IMR-90 (cell line): ENCODE results near the gene DUSP9. TPM values are rescaled to one million over a fixed set of nuclear protein-coding genes. Genes with fewer than 3 reads are reported as not detected.

Experiments used
- ATAC-seq: fragments of 200-7000 bp; cut with Tn5 transposase; 2 replicates; pipeline ENCODE4 v1.9.1; 2020; ENCODE audit warnings: low read depth, mild to moderate bottlenecking, moderate library complexity
- BruUV-seq: library from RNA; stranded (reverse); fragments of 400-500 nt; replicated peaks from 2 replicates; lab custom pipeline; 2021; lab: Mats Ljungman, UMichigan
- CTCF ChIA-PET: fragments of 300-600 bp; formaldehyde crosslinking; extraction: SDS; loops from one replicate; lab custom pipeline; 2021; ENCODE audit warnings: antibody characterized with exemption; lab: Yijun Ruan, JAX
- POLR2A ChIA-PET: fragments of 300-600 bp; sonication (Branson Sonifier 250); formaldehyde crosslinking; loops from one replicate; lab custom pipeline; 2022; ENCODE audit warnings: antibody characterized with exemption; ENCODE audit not compliant: unreplicated experiment; lab: Charles Lee
- DNase-seq: peaks from one replicate; pipeline ENCODE4 v3.0.0; 2013
- H2AFZ ChIP-seq: replicated peaks from 2 replicates; pipeline ENCODE3; 2013; ENCODE audit warnings: low read length, mild to moderate bottlenecking; ENCODE audit not compliant: poor library complexity
- H2AK5ac ChIP-seq: 2 replicates; pipeline ENCODE4 v1.6.1; 2013; ENCODE audit warnings: low read depth, low read length, inconsistent platforms
- H2AK9ac ChIP-seq: replicated peaks from 2 replicates; pipeline ENCODE3; 2013; ENCODE audit warnings: mild to moderate bottlenecking, low read depth, low read length, moderate library complexity; ENCODE audit not compliant: poor library complexity
- H2BK120ac ChIP-seq: 2 replicates; pipeline ENCODE4 v1.6.1; 2013; ENCODE audit warnings: low read depth, low read length, inconsistent platforms
- H2BK15ac ChIP-seq: 3 replicates; pipeline ENCODE4 v1.6.1; 2013; ENCODE audit warnings: low read depth, low read length, inconsistent platforms
- H2BK20ac ChIP-seq: 2 replicates; pipeline ENCODE4 v1.6.1; 2013; ENCODE audit warnings: low read depth, mild to moderate bottlenecking, inconsistent platforms, low read length, moderate library complexity
- H2BK5ac ChIP-seq: 2 replicates; pipeline ENCODE4 v1.6.1; 2013; ENCODE audit warnings: mild to moderate bottlenecking, low read depth, low read length, inconsistent platforms; ENCODE audit not compliant: poor library complexity, severe bottlenecking
- H3K14ac ChIP-seq: replicated peaks from 2 replicates; pipeline ENCODE4 v1.6.1; 2013; ENCODE audit warnings: low read depth, low read length, inconsistent platforms
- H3K18ac ChIP-seq: 2 replicates; pipeline ENCODE4 v1.6.1; 2013; ENCODE audit warnings: low read depth, low read length, control low read depth
- H3K23ac ChIP-seq: 2 replicates; pipeline ENCODE4 v1.6.1; 2013; ENCODE audit warnings: low read depth, low read length, inconsistent platforms
- H3K27ac ChIP-seq: 2 replicates; pipeline ENCODE4 v1.5.1; 2013; ENCODE audit warnings: mild to moderate bottlenecking, control low read depth, low read length; ENCODE audit not compliant: insufficient read depth
- H3K27me3 ChIP-seq: 2 replicates; pipeline ENCODE4 v1.6.1; 2013; ENCODE audit warnings: low read length; ENCODE audit not compliant: control insufficient read depth, insufficient read depth
- H3K36me3 ChIP-seq: 2 replicates; pipeline ENCODE4 v1.6.1; 2013; ENCODE audit warnings: low read length, mixed read lengths; ENCODE audit not compliant: control insufficient read depth, insufficient read depth
- H3K4ac ChIP-seq: 2 replicates; pipeline ENCODE4 v1.6.1; 2013; ENCODE audit warnings: low read depth, low read length, inconsistent platforms
- H3K4me1 ChIP-seq: 2 replicates; pipeline ENCODE4 v1.6.1; 2013; ENCODE audit warnings: low read length, mixed read lengths; ENCODE audit not compliant: control insufficient read depth, insufficient read depth
- H3K4me2 ChIP-seq: 2 replicates; pipeline ENCODE4 v1.6.1; 2013; ENCODE audit warnings: low read depth, mild to moderate bottlenecking, control low read depth, low read length, moderate library complexity
- H3K4me3 ChIP-seq: 2 replicates; pipeline ENCODE4 v1.5.1; 2013; ENCODE audit warnings: low read depth, mild to moderate bottlenecking, control low read depth, low read length, moderate library complexity; ENCODE audit not compliant: insufficient read depth
- H3K56ac ChIP-seq: 2 replicates; pipeline ENCODE4 v1.6.1; 2013; ENCODE audit warnings: low read length, inconsistent platforms; ENCODE audit not compliant: insufficient read depth; ENCODE audit errors: extremely low read depth
- H3K79me1 ChIP-seq, 2 experiments: 2 replicates each; pipeline ENCODE4 v1.6.1; 2013; ENCODE audit warnings: low read length in 2 of 2, inconsistent platforms in 1 of 2, low read depth in 1 of 2
- H3K9ac ChIP-seq: 2 replicates; pipeline ENCODE4 v1.6.1; 2013; ENCODE audit warnings: low read depth, low read length, control low read depth
- H3K9me1 ChIP-seq: 2 replicates; pipeline ENCODE4 v1.6.1; 2013; ENCODE audit warnings: low read length, inconsistent platforms; ENCODE audit not compliant: insufficient read depth
- H3K9me3 ChIP-seq: 2 replicates; pipeline ENCODE4 v1.6.1; 2013; ENCODE audit warnings: low read length; ENCODE audit not compliant: control insufficient read depth, insufficient read depth
- H4K20me1 ChIP-seq: 2 replicates; pipeline ENCODE4 v1.6.1; 2013; ENCODE audit warnings: low read length, inconsistent platforms; ENCODE audit not compliant: insufficient read depth
- H4K5ac ChIP-seq: 2 replicates; pipeline ENCODE4 v1.6.1; 2013; ENCODE audit warnings: mild to moderate bottlenecking, low read depth, low read length, control low read depth
- H4K8ac ChIP-seq, 2 experiments: 2 replicates each; pipeline ENCODE4 v1.6.1; 2013; ENCODE audit warnings: low read depth in 2 of 2, low read length in 2 of 2, control low read depth in 1 of 2, inconsistent platforms in 1 of 2
- H4K91ac ChIP-seq: 2 replicates; pipeline ENCODE4 v1.6.1; 2013; ENCODE audit warnings: low read depth, low read length, inconsistent platforms; ENCODE audit not compliant: insufficient read depth
- BHLHE40 ChIP-seq: fragments of 150-350 bp; IDR thresholded peaks from 2 replicates; pipeline ENCODE4 v1.6.1; 2016; ENCODE audit warnings: mild to moderate bottlenecking, low read depth, low read length
- CHD1 ChIP-seq: IDR thresholded peaks from 2 replicates; pipeline ENCODE4 v1.6.1; 2012; ENCODE audit warnings: low read depth, low read length, improper control_type of control experiment
- FOS ChIP-seq: fragments of 150-350 bp; IDR thresholded peaks from 2 replicates; pipeline ENCODE4 v1.6.1; 2016; ENCODE audit warnings: low read depth, low read length
- MAFK ChIP-seq: IDR thresholded peaks from 2 replicates; pipeline ENCODE4 v1.6.1; 2012; ENCODE audit warnings: low read depth, low read length, improper control_type of control experiment
- MAZ ChIP-seq: IDR thresholded peaks from 2 replicates; pipeline ENCODE4 v1.6.1; 2012; ENCODE audit warnings: low read depth, mild to moderate bottlenecking, low read length, improper control_type of control experiment, moderate library complexity, borderline replicate concordance
- MXI1 ChIP-seq: IDR thresholded peaks from 2 replicates; pipeline ENCODE4 v1.6.1; 2012; ENCODE audit warnings: low read depth, mild to moderate bottlenecking, low read length, moderate library complexity, borderline replicate concordance
- RAD21 ChIP-seq: IDR thresholded peaks from 2 replicates; pipeline ENCODE4 v1.6.1; 2012; ENCODE audit warnings: low read length, improper control_type of control experiment
- SMC3 ChIP-seq: fragments of 150-350 bp; IDR thresholded peaks from 2 replicates; pipeline ENCODE4 v1.6.1; 2016; ENCODE audit warnings: low read depth, mild to moderate bottlenecking, antibody characterized with exemption, low read length, moderate library complexity
- WGBS, 2 experiments: methylation state at CpG; one replicate each; pipeline versions ENCODE4 v1.1.5 to v1.1.7; 2013; ENCODE audit warnings: missing lambda C conversion rate in 2 of 2; ENCODE audit not compliant: insufficient read length in 1 of 2; ENCODE audit errors: extremely low coverage in 2 of 2; 5-methylcytosine and 5-hydroxymethylcytosine counted together
- dilution Hi-C: fragments of 300-500 bp; cut with HindIII; formaldehyde crosslinking; loops from one replicate; pipeline ENCODE4 v1.14.3; 2018; ENCODE audit warnings: low sequenced_read_pairs; ENCODE audit not compliant: unreplicated experiment
- in situ Hi-C: fragments of 300-500 bp; cut with MboI; formaldehyde crosslinking; loops from 3 replicates; pipeline ENCODE4 v1.14.3; 2019; ENCODE audit warnings: low sequenced_read_pairs, inconsistent platforms, mixed read lengths
- intact Hi-C: fragments of 100-400 bp; cut with micrococcal nuclease; formaldehyde crosslinking; loops from 2 replicates; pipeline ENCODE4 v1.10.0; 2022
- polyA plus RNA-seq, 3 experiments: library from polyadenylated mRNA; depleted of rRNA; stranded (reverse); fragments of >200 nt; gene quantifications; 2 replicates each; pipeline ENCODE4 v1.2.3, GENCODE V29; 2012; ENCODE audit warnings: low replicate concordance in 1 of 3
- total RNA-seq: library from RNA; depleted of rRNA; stranded (reverse); fragments of >200 nt; gene quantifications from 2 replicates; pipeline ENCODE4 v1.2.3, GENCODE V29; 2012
- TF ChIP-seq, protein P1 (sequence below): fragments of 150-350 bp; IDR thresholded peaks from 2 replicates; pipeline ENCODE4 v1.6.1; 2016; ENCODE audit warnings: low read depth, mild to moderate bottlenecking, low read length, moderate library complexity, borderline replicate concordance

Gene DUSP9
- total and polyA plus RNA-seq, 2 of the 4 experiments (the other 2 are of a cell fraction), result under 0.01 to 0.09 TPM

DNA sequence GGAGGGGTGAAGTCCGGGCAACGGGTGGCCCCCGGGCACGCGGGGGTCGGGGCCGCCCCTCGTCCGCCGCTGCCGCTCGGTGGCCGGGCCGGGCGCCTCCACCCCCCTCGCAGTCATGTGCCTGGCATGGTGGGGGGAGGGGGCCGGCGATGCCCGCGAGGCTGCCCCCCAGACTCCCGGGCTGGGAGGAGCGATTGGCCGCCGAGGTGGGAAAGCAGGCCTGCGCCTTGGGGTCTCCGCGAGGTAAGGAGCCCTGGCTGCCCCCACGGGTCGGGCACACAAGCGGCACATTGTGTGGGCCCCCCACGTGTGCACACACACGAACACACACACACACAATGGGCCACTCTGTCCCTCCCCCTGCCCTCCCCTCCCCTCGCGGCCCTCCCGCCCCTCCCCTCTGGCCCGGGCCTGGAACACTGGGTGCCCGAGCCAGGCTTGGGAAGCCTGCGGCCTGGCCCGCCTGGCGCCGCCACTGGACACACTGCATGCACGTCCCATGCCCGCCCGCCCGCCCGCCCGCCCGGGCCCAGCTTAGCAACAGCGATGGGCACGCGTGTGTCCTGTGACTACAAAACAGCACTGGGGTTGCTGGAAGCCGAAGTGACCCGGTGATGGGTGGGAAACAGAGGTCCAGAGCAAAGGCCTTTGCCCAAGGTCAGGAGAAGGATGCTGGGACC, 42.0 kb downstream of the DUSP9 start:
- peak overlapping the region; percentile 2; the same call in 1 of the 2 replicates for H3K27ac ChIP-seq
- dilution Hi-C loops (no loop called here), in situ Hi-C loops (no loop called here), intact Hi-C loops (no loop called here)
- CTCF ChIA-PET, result no interaction called here
- H3K27me3 ChIP-seq, result no peaks in the 10 kb centered on the region; the same call in 1 of the 2 replicates
- H4K20me1 ChIP-seq, result peaks cover 12% of the 10 kb centered on the region
- H3K23ac ChIP-seq, result no peak overlapping the region
- H3K4me1 ChIP-seq, result peaks cover 9% of the 10 kb centered on the region
- H2AFZ ChIP-seq, result no peak overlapping the region
- 0 out of 2 replicates have a peak, but pooled peaks cover 2% of the 10 kb centered on the region for H3K9me3 ChIP-seq
- H3K9me1 ChIP-seq, result peaks cover 5% of the 10 kb centered on the region; the same call in 1 of the 2 replicates
- TF ChIP-seq SMC3 (no peak), MXI1 (no peak), RAD21 (no peak), FOS (no peak), BHLHE40 (no peak), MAZ (no peak), MAFK (no peak), CHD1 (no peak)
- TF ChIP-seq, protein P1, sequence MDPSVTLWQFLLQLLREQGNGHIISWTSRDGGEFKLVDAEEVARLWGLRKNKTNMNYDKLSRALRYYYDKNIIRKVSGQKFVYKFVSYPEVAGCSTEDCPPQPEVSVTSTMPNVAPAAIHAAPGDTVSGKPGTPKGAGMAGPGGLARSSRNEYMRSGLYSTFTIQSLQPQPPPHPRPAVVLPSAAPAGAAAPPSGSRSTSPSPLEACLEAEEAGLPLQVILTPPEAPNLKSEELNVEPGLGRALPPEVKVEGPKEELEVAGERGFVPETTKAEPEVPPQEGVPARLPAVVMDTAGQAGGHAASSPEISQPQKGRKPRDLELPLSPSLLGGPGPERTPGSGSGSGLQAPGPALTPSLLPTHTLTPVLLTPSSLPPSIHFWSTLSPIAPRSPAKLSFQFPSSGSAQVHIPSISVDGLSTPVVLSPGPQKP, result no peak
- H3K79me1 ChIP-seq, result 0 out of 4 replicates have a peak, but pooled peaks cover 0 to 6% of the 10 kb centered on the region in 2 experiments
- peak; percentile 18 for ATAC-seq
- peak overlapping the region; percentile 19; the same call in 1 of the 2 replicates for H3K9ac ChIP-seq
- no peak overlapping the region for H3K56ac ChIP-seq
- peak; percentile 6 for DNase-seq
- WGBS, 2 experiments, result 40% methylated on average over 17 of the region's 53 CpGs; no CpG with 5 or more reads in 1 of the 2 experiments
- H4K91ac ChIP-seq, result no peak overlapping the region
- no peak overlapping the region; a peak in 1 of 4 replicates for H4K8ac ChIP-seq
- peak overlapping the region; percentile 75 for H3K4me2 ChIP-seq
- POLR2A ChIA-PET, result no interaction called here
- H4K5ac ChIP-seq, result no peak overlapping the region; the same call in 1 of the 2 replicates
- H3K18ac ChIP-seq, result no peak overlapping the region
- no peak overlapping the region for H2AK5ac ChIP-seq
- H2BK15ac ChIP-seq, result no peak overlapping the region
- no peak overlapping the region for H2BK120ac ChIP-seq
- H3K36me3 ChIP-seq, result peaks cover 4% of the 10 kb centered on the region
- BruUV-seq, result no TSS peak
- H3K4ac ChIP-seq, result no peak overlapping the region; the same call in 1 of the 2 replicates
- H2AK9ac ChIP-seq, result no peak overlapping the region
- H3K4me3 ChIP-seq, result peak overlapping the region; percentile 96
- no peak overlapping the region for H2BK20ac ChIP-seq
- no peak overlapping the region for H2BK5ac ChIP-seq
- no peak overlapping the region for H3K14ac ChIP-seq
